C4-2B (cell line): ENCODE results near the gene ZNF536.

ENCODE experiments used
- CTCF ChIP-seq: fragments of 450-650 bp; conservative IDR thresholded peaks from 2 replicates; pipeline ENCODE4 v1.5.1; 2017; ENCODE audit warnings: mild to moderate bottlenecking
- ZFX ChIP-seq: fragments of 450-650 bp; IDR thresholded peaks from 2 replicates; pipeline ENCODE4 v1.6.1; 2017

GRCh38 chr19:30391052-30391451, 18.9 kb downstream of the ZNF536 start:
- TF ChIP-seq CTCF (no peak), ZFX (no peak)
